PC-9 (cell line): ENCODE measurements around the gene IL6R.

Experiments
- EZH2 ChIP-seq: fragments of 200-600 bp; sonication (generic); IDR thresholded peaks from 2 replicates; pipeline ENCODE4 v1.8.0; 2017; ENCODE audit warnings: antibody characterized with exemption, low read depth
- TF ChIP-seq, protein P1 (sequence below): fragments of 200-600 bp; sonication (generic); conservative IDR thresholded peaks from 2 replicates; pipeline ENCODE4 v1.6.1; 2017; ENCODE audit warnings: mixed run types, antibody characterized with exemption, mild to moderate bottlenecking, moderate library complexity

DNA sequence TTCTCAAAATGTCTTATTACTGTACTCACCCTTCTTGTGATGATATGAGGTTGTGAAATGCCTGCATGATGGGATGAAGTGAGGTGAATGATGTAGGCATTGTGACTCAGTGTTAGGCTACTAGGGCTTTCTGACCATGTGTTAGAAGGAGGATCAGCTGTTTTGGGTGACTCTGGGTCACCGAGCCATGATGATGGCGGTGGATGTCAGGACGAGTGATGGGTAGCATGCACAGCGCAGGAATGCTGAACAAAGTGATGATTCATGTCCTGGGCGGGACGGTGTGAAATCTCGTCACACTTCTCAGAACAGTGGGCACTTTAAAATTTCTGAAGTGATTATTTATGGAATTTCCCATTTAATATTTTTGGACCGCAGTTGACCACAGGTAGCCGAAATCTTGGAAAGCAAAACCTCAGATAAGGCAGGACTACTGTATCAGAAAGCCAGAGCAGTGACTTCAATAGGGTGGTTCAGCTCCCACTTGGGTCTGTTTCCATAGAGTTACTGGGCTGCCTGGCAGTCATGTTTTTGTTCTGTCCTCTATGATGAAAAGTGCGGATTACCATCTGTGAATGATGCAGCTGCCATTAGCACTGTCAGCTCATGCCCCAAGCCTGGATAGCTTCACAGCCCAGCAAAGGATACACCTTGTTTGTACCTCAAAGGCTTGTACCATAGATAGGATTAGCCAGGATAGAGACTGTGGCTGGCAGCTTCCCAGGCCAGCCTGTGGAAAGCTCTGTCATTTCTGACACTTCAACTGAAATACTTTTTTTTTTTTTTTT, 26.6 kb downstream of the IL6R start:
- TF ChIP-seq, protein P1, sequence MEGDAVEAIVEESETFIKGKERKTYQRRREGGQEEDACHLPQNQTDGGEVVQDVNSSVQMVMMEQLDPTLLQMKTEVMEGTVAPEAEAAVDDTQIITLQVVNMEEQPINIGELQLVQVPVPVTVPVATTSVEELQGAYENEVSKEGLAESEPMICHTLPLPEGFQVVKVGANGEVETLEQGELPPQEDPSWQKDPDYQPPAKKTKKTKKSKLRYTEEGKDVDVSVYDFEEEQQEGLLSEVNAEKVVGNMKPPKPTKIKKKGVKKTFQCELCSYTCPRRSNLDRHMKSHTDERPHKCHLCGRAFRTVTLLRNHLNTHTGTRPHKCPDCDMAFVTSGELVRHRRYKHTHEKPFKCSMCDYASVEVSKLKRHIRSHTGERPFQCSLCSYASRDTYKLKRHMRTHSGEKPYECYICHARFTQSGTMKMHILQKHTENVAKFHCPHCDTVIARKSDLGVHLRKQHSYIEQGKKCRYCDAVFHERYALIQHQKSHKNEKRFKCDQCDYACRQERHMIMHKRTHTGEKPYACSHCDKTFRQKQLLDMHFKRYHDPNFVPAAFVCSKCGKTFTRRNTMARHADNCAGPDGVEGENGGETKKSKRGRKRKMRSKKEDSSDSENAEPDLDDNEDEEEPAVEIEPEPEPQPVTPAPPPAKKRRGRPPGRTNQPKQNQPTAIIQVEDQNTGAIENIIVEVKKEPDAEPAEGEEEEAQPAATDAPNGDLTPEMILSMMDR: no peak
- no peak for TF ChIP-seq EZH2
